IMR-90 (cell line): Measurements from ENCODE around the gene GM2A. TPM values are rescaled to one million over a fixed set of nuclear protein-coding genes. Genes with fewer than 3 reads are reported as not detected.

ENCODE experiments used
- ATAC-seq: fragments of 200-7000 bp; cut with Tn5 transposase; 2 replicates; pipeline ENCODE4 v1.9.1; 2020; ENCODE audit warnings: low read depth, mild to moderate bottlenecking, moderate library complexity
- BruUV-seq: library from RNA; stranded (reverse); fragments of 400-500 nt; replicated peaks from 2 replicates; lab custom pipeline; 2021; lab: Mats Ljungman, UMichigan
- CTCF ChIA-PET: fragments of 300-600 bp; formaldehyde crosslinking; extraction: SDS; loops from one replicate; lab custom pipeline; 2021; ENCODE audit warnings: antibody characterized with exemption; lab: Yijun Ruan, JAX
- POLR2A ChIA-PET: fragments of 300-600 bp; sonication (Branson Sonifier 250); formaldehyde crosslinking; loops from one replicate; lab custom pipeline; 2022; ENCODE audit warnings: antibody characterized with exemption; ENCODE audit not compliant: unreplicated experiment; lab: Charles Lee
- DNase-seq: peaks from one replicate; pipeline ENCODE4 v3.0.0; 2013
- H2AFZ ChIP-seq: replicated peaks from 2 replicates; pipeline ENCODE3; 2013; ENCODE audit warnings: low read length, mild to moderate bottlenecking; ENCODE audit not compliant: poor library complexity
- H2AK5ac ChIP-seq: 2 replicates; pipeline ENCODE4 v1.6.1; 2013; ENCODE audit warnings: low read depth, low read length, inconsistent platforms
- H2AK9ac ChIP-seq: replicated peaks from 2 replicates; pipeline ENCODE3; 2013; ENCODE audit warnings: mild to moderate bottlenecking, low read depth, low read length, moderate library complexity; ENCODE audit not compliant: poor library complexity
- H2BK120ac ChIP-seq: 2 replicates; pipeline ENCODE4 v1.6.1; 2013; ENCODE audit warnings: low read depth, low read length, inconsistent platforms
- H2BK15ac ChIP-seq: 3 replicates; pipeline ENCODE4 v1.6.1; 2013; ENCODE audit warnings: low read depth, low read length, inconsistent platforms
- H2BK20ac ChIP-seq: 2 replicates; pipeline ENCODE4 v1.6.1; 2013; ENCODE audit warnings: low read depth, mild to moderate bottlenecking, inconsistent platforms, low read length, moderate library complexity
- H2BK5ac ChIP-seq: 2 replicates; pipeline ENCODE4 v1.6.1; 2013; ENCODE audit warnings: mild to moderate bottlenecking, low read depth, low read length, inconsistent platforms; ENCODE audit not compliant: poor library complexity, severe bottlenecking
- H3K14ac ChIP-seq: replicated peaks from 2 replicates; pipeline ENCODE4 v1.6.1; 2013; ENCODE audit warnings: low read depth, low read length, inconsistent platforms
- H3K18ac ChIP-seq: 2 replicates; pipeline ENCODE4 v1.6.1; 2013; ENCODE audit warnings: low read depth, low read length, control low read depth
- H3K23ac ChIP-seq: 2 replicates; pipeline ENCODE4 v1.6.1; 2013; ENCODE audit warnings: low read depth, low read length, inconsistent platforms
- H3K27ac ChIP-seq: 2 replicates; pipeline ENCODE4 v1.5.1; 2013; ENCODE audit warnings: mild to moderate bottlenecking, control low read depth, low read length; ENCODE audit not compliant: insufficient read depth
- H3K27me3 ChIP-seq: 2 replicates; pipeline ENCODE4 v1.6.1; 2013; ENCODE audit warnings: low read length; ENCODE audit not compliant: control insufficient read depth, insufficient read depth
- H3K36me3 ChIP-seq: 2 replicates; pipeline ENCODE4 v1.6.1; 2013; ENCODE audit warnings: low read length, mixed read lengths; ENCODE audit not compliant: control insufficient read depth, insufficient read depth
- H3K4ac ChIP-seq: 2 replicates; pipeline ENCODE4 v1.6.1; 2013; ENCODE audit warnings: low read depth, low read length, inconsistent platforms
- H3K4me1 ChIP-seq: 2 replicates; pipeline ENCODE4 v1.6.1; 2013; ENCODE audit warnings: low read length, mixed read lengths; ENCODE audit not compliant: control insufficient read depth, insufficient read depth
- H3K4me2 ChIP-seq: 2 replicates; pipeline ENCODE4 v1.6.1; 2013; ENCODE audit warnings: low read depth, mild to moderate bottlenecking, control low read depth, low read length, moderate library complexity
- H3K4me3 ChIP-seq: 2 replicates; pipeline ENCODE4 v1.5.1; 2013; ENCODE audit warnings: low read depth, mild to moderate bottlenecking, control low read depth, low read length, moderate library complexity; ENCODE audit not compliant: insufficient read depth
- H3K56ac ChIP-seq: 2 replicates; pipeline ENCODE4 v1.6.1; 2013; ENCODE audit warnings: low read length, inconsistent platforms; ENCODE audit not compliant: insufficient read depth; ENCODE audit errors: extremely low read depth
- H3K79me1 ChIP-seq, 2 experiments: 2 replicates each; pipeline ENCODE4 v1.6.1; 2013; ENCODE audit warnings: low read length in 2 of 2, inconsistent platforms in 1 of 2, low read depth in 1 of 2
- H3K9ac ChIP-seq: 2 replicates; pipeline ENCODE4 v1.6.1; 2013; ENCODE audit warnings: low read depth, low read length, control low read depth
- H3K9me1 ChIP-seq: 2 replicates; pipeline ENCODE4 v1.6.1; 2013; ENCODE audit warnings: low read length, inconsistent platforms; ENCODE audit not compliant: insufficient read depth
- H3K9me3 ChIP-seq: 2 replicates; pipeline ENCODE4 v1.6.1; 2013; ENCODE audit warnings: low read length; ENCODE audit not compliant: control insufficient read depth, insufficient read depth
- H4K20me1 ChIP-seq: 2 replicates; pipeline ENCODE4 v1.6.1; 2013; ENCODE audit warnings: low read length, inconsistent platforms; ENCODE audit not compliant: insufficient read depth
- H4K5ac ChIP-seq: 2 replicates; pipeline ENCODE4 v1.6.1; 2013; ENCODE audit warnings: mild to moderate bottlenecking, low read depth, low read length, control low read depth
- H4K8ac ChIP-seq, 2 experiments: 2 replicates each; pipeline ENCODE4 v1.6.1; 2013; ENCODE audit warnings: low read depth in 2 of 2, low read length in 2 of 2, control low read depth in 1 of 2, inconsistent platforms in 1 of 2
- H4K91ac ChIP-seq: 2 replicates; pipeline ENCODE4 v1.6.1; 2013; ENCODE audit warnings: low read depth, low read length, inconsistent platforms; ENCODE audit not compliant: insufficient read depth
- BHLHE40 ChIP-seq: fragments of 150-350 bp; IDR thresholded peaks from 2 replicates; pipeline ENCODE4 v1.6.1; 2016; ENCODE audit warnings: mild to moderate bottlenecking, low read depth, low read length
- CEBPB ChIP-seq: IDR thresholded peaks from 2 replicates; pipeline ENCODE4 v1.6.1; 2012; ENCODE audit warnings: low read depth, low read length, improper control_type of control experiment
- CHD1 ChIP-seq: IDR thresholded peaks from 2 replicates; pipeline ENCODE4 v1.6.1; 2012; ENCODE audit warnings: low read depth, low read length, improper control_type of control experiment
- FOS ChIP-seq: fragments of 150-350 bp; IDR thresholded peaks from 2 replicates; pipeline ENCODE4 v1.6.1; 2016; ENCODE audit warnings: low read depth, low read length
- MAFK ChIP-seq: IDR thresholded peaks from 2 replicates; pipeline ENCODE4 v1.6.1; 2012; ENCODE audit warnings: low read depth, low read length, improper control_type of control experiment
- MAZ ChIP-seq: IDR thresholded peaks from 2 replicates; pipeline ENCODE4 v1.6.1; 2012; ENCODE audit warnings: low read depth, mild to moderate bottlenecking, low read length, improper control_type of control experiment, moderate library complexity, borderline replicate concordance
- MXI1 ChIP-seq: IDR thresholded peaks from 2 replicates; pipeline ENCODE4 v1.6.1; 2012; ENCODE audit warnings: low read depth, mild to moderate bottlenecking, low read length, moderate library complexity, borderline replicate concordance
- NFE2L2 ChIP-seq: fragments of 150-350 bp; IDR thresholded peaks from 2 replicates; pipeline ENCODE4 v1.6.1; 2016; ENCODE audit warnings: low read depth, mild to moderate bottlenecking, low read length
- RAD21 ChIP-seq: IDR thresholded peaks from 2 replicates; pipeline ENCODE4 v1.6.1; 2012; ENCODE audit warnings: low read length, improper control_type of control experiment
- RCOR1 ChIP-seq: IDR thresholded peaks from 2 replicates; pipeline ENCODE4 v1.6.1; 2012; ENCODE audit warnings: mild to moderate bottlenecking, low read length, improper control_type of control experiment; ENCODE audit not compliant: insufficient replicate concordance
- SMC3 ChIP-seq: fragments of 150-350 bp; IDR thresholded peaks from 2 replicates; pipeline ENCODE4 v1.6.1; 2016; ENCODE audit warnings: low read depth, mild to moderate bottlenecking, antibody characterized with exemption, low read length, moderate library complexity
- WGBS, 2 experiments: methylation state at CpG; one replicate each; pipeline versions ENCODE4 v1.1.5 to v1.1.7; 2013; ENCODE audit warnings: missing lambda C conversion rate in 2 of 2; ENCODE audit not compliant: insufficient read length in 1 of 2; ENCODE audit errors: extremely low coverage in 2 of 2; 5-methylcytosine and 5-hydroxymethylcytosine counted together
- dilution Hi-C: fragments of 300-500 bp; cut with HindIII; formaldehyde crosslinking; loops from one replicate; pipeline ENCODE4 v1.14.3; 2018; ENCODE audit warnings: low sequenced_read_pairs; ENCODE audit not compliant: unreplicated experiment
- in situ Hi-C: fragments of 300-500 bp; cut with MboI; formaldehyde crosslinking; loops from 3 replicates; pipeline ENCODE4 v1.14.3; 2019; ENCODE audit warnings: low sequenced_read_pairs, inconsistent platforms, mixed read lengths
- intact Hi-C: fragments of 100-400 bp; cut with micrococcal nuclease; formaldehyde crosslinking; loops from 2 replicates; pipeline ENCODE4 v1.10.0; 2022
- polyA plus RNA-seq, 3 experiments: library from polyadenylated mRNA; depleted of rRNA; stranded (reverse); fragments of >200 nt; gene quantifications; 2 replicates each; pipeline ENCODE4 v1.2.3, GENCODE V29; 2012; ENCODE audit warnings: low replicate concordance in 1 of 3
- total RNA-seq: library from RNA; depleted of rRNA; stranded (reverse); fragments of >200 nt; gene quantifications from 2 replicates; pipeline ENCODE4 v1.2.3, GENCODE V29; 2012
- TF ChIP-seq, protein P1 (sequence below): conservative IDR thresholded peaks from 2 replicates; pipeline ENCODE4 v1.5.1; 2012; ENCODE audit warnings: mild to moderate bottlenecking, low read depth, low read length, improper control_type of control experiment
- TF ChIP-seq, protein P2 (sequence below): fragments of 150-350 bp; IDR thresholded peaks from 2 replicates; pipeline ENCODE4 v1.6.1; 2016; ENCODE audit warnings: low read depth, mild to moderate bottlenecking, low read length, moderate library complexity, borderline replicate concordance
- TF ChIP-seq, protein P3 (sequence below): fragments of 150-350 bp; IDR thresholded peaks from 2 replicates; pipeline ENCODE4 v1.6.1; 2017; ENCODE audit warnings: mild to moderate bottlenecking, antibody characterized with exemption, low read length, low read depth

Gene GM2A
- total and polyA plus RNA-seq, 2 of the 4 experiments (the other 2 are of a cell fraction), result 13.8 to 18.5 TPM

DNA sequence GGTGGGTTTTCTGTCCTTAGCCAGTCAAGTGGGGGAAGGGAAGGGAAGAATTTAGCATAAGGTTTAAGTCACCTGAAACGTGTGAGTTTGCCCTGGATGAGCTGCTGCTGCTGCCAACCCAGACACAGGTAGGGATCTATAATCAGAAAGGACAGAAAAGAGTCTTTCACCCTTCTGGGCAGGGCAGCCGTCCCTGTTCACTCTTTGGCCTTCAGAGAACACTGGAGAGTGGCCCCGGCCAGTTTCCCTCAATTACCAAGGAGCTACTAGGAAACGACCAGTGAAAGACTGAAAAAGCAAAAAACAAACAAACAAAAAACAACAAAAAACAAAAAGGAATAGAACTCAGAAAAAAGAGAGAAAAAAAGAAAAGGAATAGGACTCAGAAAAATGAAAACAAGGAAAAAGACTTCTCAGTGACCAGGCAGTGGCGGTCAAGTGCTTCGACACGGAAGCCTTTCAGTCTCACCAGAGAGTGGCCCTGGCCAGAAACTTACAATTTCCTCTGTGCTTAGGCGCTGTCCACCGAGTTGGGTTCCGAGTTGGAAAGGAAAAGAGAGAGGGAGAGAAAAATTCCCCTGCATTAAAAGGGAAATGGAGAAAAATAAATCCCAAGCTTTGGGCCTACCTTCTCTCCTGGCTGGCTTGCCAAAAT, 2.5 kb upstream of the GM2A start:
- peaks cover 20% of the 10 kb centered on the region for H3K27me3 ChIP-seq
- ChIA-PET CTCF (no interaction called here), POLR2A (no interaction called here)
- H3K4me1 ChIP-seq, result no peaks in the 10 kb centered on the region
- H3K79me1 ChIP-seq, result peaks cover 0 to 5% of the 10 kb centered on the region in 2 experiments; a peak in 2 of 4 replicates
- no peak overlapping the region for H3K4me3 ChIP-seq
- no peak overlapping the region for H2BK120ac ChIP-seq
- H3K9ac ChIP-seq, result no peak overlapping the region
- H2AK9ac ChIP-seq, result no peak overlapping the region
- in situ Hi-C loops, result no loop called here
- ATAC-seq (no peak), DNase-seq (no peak)
- H3K4ac ChIP-seq, result no peak overlapping the region
- H3K36me3 ChIP-seq, result no peaks in the 10 kb centered on the region
- dilution Hi-C loops, result no loop called here
- WGBS, 2 experiments, result 51% methylated on average over 2 of the region's 10 CpGs; no CpG with 5 or more reads in 1 of the 2 experiments
- H4K91ac ChIP-seq, result no peak overlapping the region
- H4K8ac ChIP-seq, result no peak overlapping the region
- no peak overlapping the region for H3K4me2 ChIP-seq
- H3K56ac ChIP-seq, result no peak overlapping the region
- H3K9me3 ChIP-seq, result no peaks in the 10 kb centered on the region
- TF ChIP-seq BHLHE40 (no peak), MXI1 (no peak), NFE2L2 (no peak), FOS (no peak), CHD1 (no peak), CEBPB (no peak), RCOR1 (no peak), RAD21 (no peak), MAFK (no peak), MAZ (no peak), SMC3 (no peak)
- TF ChIP-seq, protein P1, sequence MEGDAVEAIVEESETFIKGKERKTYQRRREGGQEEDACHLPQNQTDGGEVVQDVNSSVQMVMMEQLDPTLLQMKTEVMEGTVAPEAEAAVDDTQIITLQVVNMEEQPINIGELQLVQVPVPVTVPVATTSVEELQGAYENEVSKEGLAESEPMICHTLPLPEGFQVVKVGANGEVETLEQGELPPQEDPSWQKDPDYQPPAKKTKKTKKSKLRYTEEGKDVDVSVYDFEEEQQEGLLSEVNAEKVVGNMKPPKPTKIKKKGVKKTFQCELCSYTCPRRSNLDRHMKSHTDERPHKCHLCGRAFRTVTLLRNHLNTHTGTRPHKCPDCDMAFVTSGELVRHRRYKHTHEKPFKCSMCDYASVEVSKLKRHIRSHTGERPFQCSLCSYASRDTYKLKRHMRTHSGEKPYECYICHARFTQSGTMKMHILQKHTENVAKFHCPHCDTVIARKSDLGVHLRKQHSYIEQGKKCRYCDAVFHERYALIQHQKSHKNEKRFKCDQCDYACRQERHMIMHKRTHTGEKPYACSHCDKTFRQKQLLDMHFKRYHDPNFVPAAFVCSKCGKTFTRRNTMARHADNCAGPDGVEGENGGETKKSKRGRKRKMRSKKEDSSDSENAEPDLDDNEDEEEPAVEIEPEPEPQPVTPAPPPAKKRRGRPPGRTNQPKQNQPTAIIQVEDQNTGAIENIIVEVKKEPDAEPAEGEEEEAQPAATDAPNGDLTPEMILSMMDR, result no peak
- TF ChIP-seq, protein P2, sequence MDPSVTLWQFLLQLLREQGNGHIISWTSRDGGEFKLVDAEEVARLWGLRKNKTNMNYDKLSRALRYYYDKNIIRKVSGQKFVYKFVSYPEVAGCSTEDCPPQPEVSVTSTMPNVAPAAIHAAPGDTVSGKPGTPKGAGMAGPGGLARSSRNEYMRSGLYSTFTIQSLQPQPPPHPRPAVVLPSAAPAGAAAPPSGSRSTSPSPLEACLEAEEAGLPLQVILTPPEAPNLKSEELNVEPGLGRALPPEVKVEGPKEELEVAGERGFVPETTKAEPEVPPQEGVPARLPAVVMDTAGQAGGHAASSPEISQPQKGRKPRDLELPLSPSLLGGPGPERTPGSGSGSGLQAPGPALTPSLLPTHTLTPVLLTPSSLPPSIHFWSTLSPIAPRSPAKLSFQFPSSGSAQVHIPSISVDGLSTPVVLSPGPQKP, result no peak
- TF ChIP-seq, protein P3, sequence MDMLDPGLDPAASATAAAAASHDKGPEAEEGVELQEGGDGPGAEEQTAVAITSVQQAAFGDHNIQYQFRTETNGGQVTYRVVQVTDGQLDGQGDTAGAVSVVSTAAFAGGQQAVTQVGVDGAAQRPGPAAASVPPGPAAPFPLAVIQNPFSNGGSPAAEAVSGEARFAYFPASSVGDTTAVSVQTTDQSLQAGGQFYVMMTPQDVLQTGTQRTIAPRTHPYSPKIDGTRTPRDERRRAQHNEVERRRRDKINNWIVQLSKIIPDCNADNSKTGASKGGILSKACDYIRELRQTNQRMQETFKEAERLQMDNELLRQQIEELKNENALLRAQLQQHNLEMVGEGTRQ, result no peak
- no peaks in the 10 kb centered on the region for H4K20me1 ChIP-seq
- H3K23ac ChIP-seq, result no peak overlapping the region
- H2BK20ac ChIP-seq, result no peak overlapping the region
- H2BK5ac ChIP-seq, result no peak overlapping the region
- H3K27ac ChIP-seq, result no peak overlapping the region
- H2AFZ ChIP-seq, result no peak overlapping the region
- no TSS peak for BruUV-seq
- intact Hi-C loops, result loop anchor here (5.0 kb wide), 1 partner anchor 448 kb away; no protein-coding TSS in a partner anchor
- H3K14ac ChIP-seq, result no peak overlapping the region
- peaks cover 3% of the 10 kb centered on the region; the same call in 1 of the 2 replicates for H3K9me1 ChIP-seq
- H2BK15ac ChIP-seq, result no peak overlapping the region
- no peak overlapping the region for H2AK5ac ChIP-seq
- H3K18ac ChIP-seq, result no peak overlapping the region
- H4K5ac ChIP-seq, result no peak overlapping the region
